Measurements from ENCODE around the gene SKA2. TPM values are rescaled to one million over a fixed set of nuclear protein-coding genes. Genes with fewer than 3 reads are reported as not detected.

The SKA2 gene
- total RNA-seq, 1 experiment from 2014 or later: 91.9 TPM

DNA sequence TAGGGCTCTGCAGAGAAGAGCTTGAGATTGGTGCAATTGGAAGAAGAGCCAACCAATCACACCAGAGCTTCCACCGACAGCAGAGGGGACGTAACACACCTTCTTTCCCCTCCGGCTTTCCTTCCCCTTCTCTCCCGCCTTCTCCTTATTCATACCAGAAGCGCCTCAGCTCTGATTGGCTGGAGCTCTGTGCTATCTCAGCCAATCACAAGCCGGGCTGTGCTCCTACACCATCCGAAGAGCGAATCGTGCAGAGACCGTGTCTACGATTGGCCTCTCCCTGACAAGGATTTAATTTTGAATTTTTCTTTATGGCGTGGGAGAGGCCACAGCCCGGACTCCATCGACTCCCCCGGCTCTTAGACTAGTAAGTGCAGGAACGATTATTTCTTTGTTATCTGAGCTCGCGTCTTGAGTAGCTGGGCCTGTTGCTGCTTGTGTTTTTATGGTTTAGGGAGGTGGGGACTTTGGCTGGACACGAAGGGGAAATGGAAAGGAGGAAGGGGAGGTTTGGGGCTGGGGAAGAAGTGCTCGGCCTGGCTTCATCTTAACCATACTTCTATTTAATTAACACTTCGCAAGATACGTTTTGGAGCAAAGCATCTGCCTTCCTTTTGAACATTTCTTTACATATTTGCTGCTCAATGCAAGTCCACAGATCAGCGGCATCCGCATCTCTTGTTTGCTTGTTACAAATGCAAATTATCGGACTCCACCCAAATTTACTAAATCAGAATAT lies 622 bp upstream of the SKA2 start, which contains the start of gene PRR11:
Gene PRR11 (plus strand): TSS at position 308 of the 739 bp plus-strand sequence. CDS start 14,007 bp downstream, outside the sequence.
- peak within 1 kb of the TSS; percentile 96 for H3K9ac ChIP-seq (ENCODE audit: extremely low read depth, insufficient read length, low read length)
- H3K4me1 ChIP-seq (ENCODE audit: insufficient read depth, low read length): no peaks in the 10 kb centered on the region
- no peak within 1 kb of the TSS for H4K8ac ChIP-seq (replicated peaks; ENCODE audit: insufficient read length, low read depth, low read length)
- Mint-ChIP-seq H3K27me3 (ENCODE audit: low read depth) (no peaks in the 10 kb centered on the region), H3K4me1 (peaks cover 38 to 44% of the 10 kb centered on the region in 2 experiments), H3K27ac (no peak within 1 kb of the TSS), H3K36me3 (ENCODE audit: insufficient read depth in 1 of 3, low read depth in 3 of 3) (peaks cover 0 to 4% (median 3%) of the 10 kb centered on the region in 3 experiments; a peak in 3 of 7 replicates), H3K4me3 (no peak within 1 kb of the TSS), H3K9me3 (no peaks in the 10 kb centered on the region)
- no CpG with 5 or more reads among the region's 25 CpGs for WGBS (ENCODE audit: extremely low coverage, insufficient read length, low lambda C conversion rate)
- no peak within 1 kb of the TSS for H3T11ph ChIP-seq (ENCODE audit: low read length)
- H4K91ac ChIP-seq (ENCODE audit: insufficient read length, low read depth, low read length): peak within 1 kb of the TSS; percentile 11
- H2BK5ac ChIP-seq (ENCODE audit: insufficient read length, low read length): peak within 1 kb of the TSS; percentile 56
- H2BK12ac ChIP-seq (ENCODE audit: insufficient read length, low read depth, low read length): no peak within 1 kb of the TSS
- no peaks in the 10 kb centered on the region for H4K20me1 ChIP-seq (ENCODE audit: control insufficient read depth, insufficient read depth, insufficient read length)
- H2BK120ac ChIP-seq (ENCODE audit: low read depth, low read length, poor library complexity, severe bottlenecking): peak within 1 kb of the TSS; percentile 90
- H3K9me3 ChIP-seq (ENCODE audit: control insufficient read depth, low read depth, low read length): no peaks in the 10 kb centered on the region
- H2AFZ ChIP-seq (ENCODE audit: low read length): no peak within 1 kb of the TSS
- H3K23ac ChIP-seq (ENCODE audit: insufficient read length, low read depth, low read length): no peak within 1 kb of the TSS
- H3K14ac ChIP-seq (ENCODE audit: insufficient read depth, low read length): peak within 1 kb of the TSS; percentile 99
- DNase-seq: peak; percentile 100
- H3K23me2 ChIP-seq (ENCODE audit: insufficient read length, low read depth, low read length, poor library complexity, severe bottlenecking): peaks cover 5% of the 10 kb centered on the region
- peak within 1 kb of the TSS; percentile 75 for H3K4me2 ChIP-seq (ENCODE audit: insufficient read depth, insufficient read length, low read length)
- H2AK5ac ChIP-seq (ENCODE audit: insufficient read length, low read length): no peak within 1 kb of the TSS
- H2BK15ac ChIP-seq (ENCODE audit: low read depth, low read length): no peak within 1 kb of the TSS
- peak within 1 kb of the TSS; percentile 88 for H3K56ac ChIP-seq (ENCODE audit: insufficient read length, low read depth, low read length)
- peak within 1 kb of the TSS; percentile 81 for H3K27ac ChIP-seq (ENCODE audit: insufficient read length, low read depth, low read length)
- no peaks in the 10 kb centered on the region for H3K27me3 ChIP-seq (ENCODE audit: insufficient read depth, low read length)
- peak within 1 kb of the TSS; percentile 0; the same call in 1 of the 2 replicates for H3K4ac ChIP-seq (ENCODE audit: low read depth, low read length)
- peak within 1 kb of the TSS; percentile 93 for H3K18ac ChIP-seq (ENCODE audit: insufficient read length, low read depth, low read length)
- TF ChIP-seq, protein P1, sequence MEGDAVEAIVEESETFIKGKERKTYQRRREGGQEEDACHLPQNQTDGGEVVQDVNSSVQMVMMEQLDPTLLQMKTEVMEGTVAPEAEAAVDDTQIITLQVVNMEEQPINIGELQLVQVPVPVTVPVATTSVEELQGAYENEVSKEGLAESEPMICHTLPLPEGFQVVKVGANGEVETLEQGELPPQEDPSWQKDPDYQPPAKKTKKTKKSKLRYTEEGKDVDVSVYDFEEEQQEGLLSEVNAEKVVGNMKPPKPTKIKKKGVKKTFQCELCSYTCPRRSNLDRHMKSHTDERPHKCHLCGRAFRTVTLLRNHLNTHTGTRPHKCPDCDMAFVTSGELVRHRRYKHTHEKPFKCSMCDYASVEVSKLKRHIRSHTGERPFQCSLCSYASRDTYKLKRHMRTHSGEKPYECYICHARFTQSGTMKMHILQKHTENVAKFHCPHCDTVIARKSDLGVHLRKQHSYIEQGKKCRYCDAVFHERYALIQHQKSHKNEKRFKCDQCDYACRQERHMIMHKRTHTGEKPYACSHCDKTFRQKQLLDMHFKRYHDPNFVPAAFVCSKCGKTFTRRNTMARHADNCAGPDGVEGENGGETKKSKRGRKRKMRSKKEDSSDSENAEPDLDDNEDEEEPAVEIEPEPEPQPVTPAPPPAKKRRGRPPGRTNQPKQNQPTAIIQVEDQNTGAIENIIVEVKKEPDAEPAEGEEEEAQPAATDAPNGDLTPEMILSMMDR (conservative IDR thresholded peaks at IDR 0.05): no peak
- H3K79me2 ChIP-seq (ENCODE audit: insufficient read depth, low read length): peaks cover 24% of the 10 kb centered on the region; the same call in 1 of the 2 replicates
- peak within 1 kb of the TSS; percentile 73 for H4K5ac ChIP-seq (ENCODE audit: insufficient read length, low read depth, low read length)
- H2BK20ac ChIP-seq (ENCODE audit: low read depth, low read length, poor library complexity, severe bottlenecking): no peak within 1 kb of the TSS
- H3K79me1 ChIP-seq (ENCODE audit: insufficient read depth, low read depth, low read length, poor library complexity, severe bottlenecking): peaks cover 6% of the 10 kb centered on the region

Data from H9 (cell line).